ENCODE results near the gene DYNC1LI1.

- no peak for TF ChIP-seq RCOR1 (IDR thresholded peaks at IDR 0.05; ENCODE audit: low read depth, low read length)
- TF ChIP-seq MAZ (IDR thresholded peaks at IDR 0.05; ENCODE audit: borderline replicate concordance, low read depth, low read length) = no peak
- no peak for TF ChIP-seq CBX2 (IDR thresholded peaks at IDR 0.05; ENCODE audit: borderline replicate concordance, low read depth)
Observed at GRCh38 chr3:32522682-32523081, 48.0 kb downstream of the DYNC1LI1 start.
